Measurements from ENCODE around the gene ERAP2.
"Not testable (repeated sequence)": the region's sequence is repeated elsewhere in the genome, so short reads cannot be mapped to it uniquely, and the experiment has no call there.

ERAP2 gene

GRCh38 chr5:96864922-96865530 lies 11.3 kb upstream of the ERAP2 start:
- no peak for FAIRE-seq

GRCh38 chr5:96868603-96869371 lies 7.5 kb upstream of the ERAP2 start:
- FAIRE-seq, result peak; percentile 31

GRCh38 chr5:96869372-96869641 lies 7.0 kb upstream of the ERAP2 start:
- no peak for FAIRE-seq

- no peak for FAIRE-seq
Measured at GRCh38 chr5:96870094-96871026, 5.9 kb upstream of the ERAP2 start.

- no peak for FAIRE-seq
Measured at GRCh38 chr5:96871027-96871399, 5.3 kb upstream of the ERAP2 start.

- FAIRE-seq, result no peak
Measured at GRCh38 chr5:96871686-96872085, 4.6 kb upstream of the ERAP2 start.

GRCh38 chr5:96873449-96873848 lies 2.9 kb upstream of the ERAP2 start:
- no peak for FAIRE-seq

GRCh38 chr5:96874631-96875030 lies 1.7 kb upstream of the ERAP2 start:
- FAIRE-seq, result no peak

GRCh38 chr5:96875791-96876291 lies 459 bp upstream of the ERAP2 start:
- no peak for FAIRE-seq

- not testable (repeated sequence) for FAIRE-seq
Measured at GRCh38 chr5:96876977-96877469, 723 bp downstream of the ERAP2 start.

- FAIRE-seq, result no peak
Measured at GRCh38 chr5:96879665-96880064, 3.4 kb downstream of the ERAP2 start.

- FAIRE-seq, result no peak
Measured at GRCh38 chr5:96880444-96881164, 4.3 kb downstream of the ERAP2 start.

GRCh38 chr5:96881511-96882115 lies 5.3 kb downstream of the ERAP2 start:
- FAIRE-seq, result no peak

GRCh38 chr5:96883871-96884270 lies 7.6 kb downstream of the ERAP2 start:
- FAIRE-seq, result no peak

- FAIRE-seq, result no peak
Measured at GRCh38 chr5:96884995-96885394, 8.7 kb downstream of the ERAP2 start.

GRCh38 chr5:96885518-96886338 lies 9.4 kb downstream of the ERAP2 start:
- no peak for FAIRE-seq

- no peak for FAIRE-seq
Measured at GRCh38 chr5:96893342-96893741, 17.0 kb downstream of the ERAP2 start.

- FAIRE-seq, result no peak
Measured at GRCh38 chr5:96896276-96896675, 20.0 kb downstream of the ERAP2 start.

- FAIRE-seq, result no peak
Measured at GRCh38 chr5:96896806-96897205, 20.5 kb downstream of the ERAP2 start.

- no peak for FAIRE-seq
Measured at GRCh38 chr5:96901384-96901783, 25.1 kb downstream of the ERAP2 start.

- FAIRE-seq, result no peak
Measured at GRCh38 chr5:96901841-96902240, 25.5 kb downstream of the ERAP2 start.
